K562 (cell line): ENCODE results near the gene GRK1. TPM values are rescaled to one million over a fixed set of nuclear protein-coding genes. Genes with fewer than 3 reads are reported as not detected.

Experiments used
- ATAC-seq: fragments of 200-7000 bp; cut with Tn5 transposase; 3 replicates; pipeline ENCODE4 v1.9.1; 2020; ENCODE audit warnings: moderate library complexity
- BruUV-seq: library from RNA; stranded (reverse); fragments of 400-500 nt; replicated peaks from 2 replicates; lab custom pipeline; 2021; lab: Mats Ljungman, UMichigan
- CTCF ChIA-PET: fragments of 300-600 bp; formaldehyde crosslinking; extraction: SDS; loops from one replicate; lab custom pipeline; 2021; ENCODE audit warnings: low intra/inter-chr PET ratio; lab: Yijun Ruan, JAX
- POLR2A ChIA-PET: fragments of 300-600, 350-650 bp; sonication (Branson Sonifier 250); formaldehyde crosslinking; extraction: SDS; loops from one replicate; lab custom pipeline; 2021; ENCODE audit warnings: antibody characterized with exemption, inconsistent platforms; lab: Yijun Ruan, JAX
- DNase-seq, 4 experiments: peaks; one replicate each; pipeline versions ENCODE4 v3.0.0 to v3.0.0-alpha.2; 2011 to 2018; ENCODE audit warnings: low spot score in 3 of 4, mixed read lengths in 3 of 4; ENCODE audit errors: extremely low read depth in 1 of 4
- FAIRE-seq: peaks from 2 replicates; lab custom pipeline; 2011; peaks lifted over from hg19 to GRCh38; lab: Jason Lieb, UNC
- H2AFZ ChIP-seq: 2 replicates; pipeline ENCODE4 v1.6.0; 2011; ENCODE audit warnings: low read depth, low read length, control low read depth, inconsistent platforms
- H3K27ac ChIP-seq: fragments of 200-600 bp; 3 replicates; pipeline ENCODE4 v1.8.0; 2011; ENCODE audit warnings: low read depth, mild to moderate bottlenecking, control low read depth, inconsistent platforms, low read length, moderate library complexity, mixed read lengths; ENCODE audit errors: extremely low read depth
- H3K27me3 ChIP-seq, 2 experiments: fragments of 300-600 bp in 1 of 2; 2 replicates in 1 of 2; 3 replicates in 1 of 2; pipeline versions ENCODE4 v1.6.0 to v1.8.0; 2011; ENCODE audit warnings: inconsistent platforms in 2 of 2, low read length in 2 of 2, mild to moderate bottlenecking in 1 of 2, mixed read lengths in 1 of 2, moderate library complexity in 1 of 2; ENCODE audit not compliant: control insufficient read depth in 2 of 2, insufficient read depth in 2 of 2
- H3K36me3 ChIP-seq: fragments of 300-600 bp; 3 replicates; pipeline ENCODE4 v1.8.0; 2011; ENCODE audit warnings: mild to moderate bottlenecking, low read length, inconsistent platforms; ENCODE audit not compliant: control insufficient read depth, insufficient read depth
- H3K4me1 ChIP-seq, 2 experiments: fragments of 200-600 bp in 1 of 2; replicated peaks in 1 of 2; 2 replicates in 1 of 2; 3 replicates in 1 of 2; pipeline versions ENCODE4 v1.5.1 to v1.8.0; 2011; ENCODE audit warnings: inconsistent platforms in 2 of 2, low read length in 2 of 2, mild to moderate bottlenecking in 1 of 2, mixed read lengths in 1 of 2, moderate library complexity in 1 of 2; ENCODE audit not compliant: control insufficient read depth in 2 of 2, insufficient read depth in 2 of 2
- H3K4me2 ChIP-seq: 2 replicates; pipeline ENCODE4 v1.6.1; 2011; ENCODE audit warnings: low read length, control low read depth, inconsistent platforms, mixed read lengths; ENCODE audit not compliant: insufficient read depth
- H3K4me3 ChIP-seq: fragments of 200-600 bp; sonication (generic), shearing (Covaris generic); 2 replicates; pipeline ENCODE4 v1.5.1; 2016; ENCODE audit warnings: control low read depth, inconsistent platforms
- H3K79me2 ChIP-seq: fragments of 200-600 bp; 3 replicates; pipeline ENCODE4 v1.8.0; 2011; ENCODE audit warnings: low read length, inconsistent platforms; ENCODE audit not compliant: control insufficient read depth, insufficient read depth
- H3K9ac ChIP-seq, 2 experiments: 2 replicates each; pipeline versions ENCODE4 v1.6.0 to v1.6.1; 2011; ENCODE audit warnings: low read depth in 2 of 2, low read length in 2 of 2, control low read depth in 1 of 2, inconsistent platforms in 1 of 2, mild to moderate bottlenecking in 1 of 2, mixed read lengths in 1 of 2; ENCODE audit not compliant: insufficient read depth in 1 of 2
- H3K9me1 ChIP-seq: one replicate; pipeline ENCODE4 v1.6.0; 2011; ENCODE audit warnings: inconsistent platforms, mild to moderate bottlenecking, low read length, moderate library complexity; ENCODE audit not compliant: control insufficient read depth, insufficient read depth
- H3K9me3 ChIP-seq: replicated peaks from 2 replicates; pipeline ENCODE4 v1.5.1; 2011; ENCODE audit warnings: low read depth, low read length, inconsistent platforms; ENCODE audit not compliant: control insufficient read depth, insufficient read depth
- H4K20me1 ChIP-seq: replicated peaks from 2 replicates; pipeline ENCODE4 v1.6.1; 2011; ENCODE audit warnings: low read length, inconsistent platforms, mixed read lengths; ENCODE audit not compliant: control insufficient read depth, insufficient read depth
- CBFB ChIP-seq: sonication (generic); formaldehyde crosslinking; IDR thresholded peaks from 2 replicates; pipeline ENCODE4 v1.4.0; 2020; ENCODE audit warnings: mild to moderate bottlenecking, missing genetic modification reagents
- CSDE1 ChIP-seq, 2 experiments: fragments of 450-650 bp; IDR thresholded peaks; 2 replicates each; pipeline ENCODE4 v1.6.1; 2016; ENCODE audit warnings: mild to moderate bottlenecking in 1 of 2
- CTBP1 ChIP-seq: fragments of 450-650 bp; IDR thresholded peaks from 2 replicates; pipeline ENCODE4 v1.6.1; 2016; ENCODE audit warnings: borderline replicate concordance
- FOXA1 ChIP-seq: fragments of 450-650 bp; IDR thresholded peaks from 2 replicates; pipeline ENCODE4 v1.6.1; 2016; ENCODE audit warnings: mild to moderate bottlenecking, borderline replicate concordance
- FOXJ3 ChIP-seq: sonication (generic); formaldehyde crosslinking; IDR thresholded peaks from 2 replicates; pipeline ENCODE4 v1.4.0; 2020; ENCODE audit warnings: mild to moderate bottlenecking, missing genetic modification reagents
- IRF1 ChIP-seq: sonication (generic); formaldehyde crosslinking; IDR thresholded peaks from 2 replicates; pipeline ENCODE4 v1.8.0; 2022; ENCODE audit warnings: missing genetic modification reagents, mild to moderate bottlenecking, borderline replicate concordance
- MAFF ChIP-seq: IDR thresholded peaks from 2 replicates; pipeline ENCODE4 v1.6.1; 2012; ENCODE audit warnings: low read length, improper control_type of control experiment
- NKRF ChIP-seq: fragments of 450-650 bp; IDR thresholded peaks from 2 replicates; pipeline ENCODE4 v1.6.1; 2016; ENCODE audit warnings: borderline replicate concordance
- TAF15 ChIP-seq: fragments of 200-400 bp; formaldehyde crosslinking; IDR thresholded peaks from 2 replicates; pipeline ENCODE4 v1.6.1; 2017; ENCODE audit warnings: mild to moderate bottlenecking, low read depth, low read length, moderate library complexity
- THRAP3 ChIP-seq: fragments of 450-650 bp; IDR thresholded peaks from 2 replicates; pipeline ENCODE4 v1.6.1; 2016; ENCODE audit warnings: mild to moderate bottlenecking, inconsistent platforms, borderline replicate concordance
- ZKSCAN1 ChIP-seq: fragments of 150-350 bp; IDR thresholded peaks from 2 replicates; pipeline ENCODE4 v1.6.1; 2016; ENCODE audit warnings: low read depth, low read length
- ZNF561 ChIP-seq: fragments of 450-650 bp; formaldehyde crosslinking; conservative IDR thresholded peaks from 2 replicates; pipeline ENCODE4 v1.4.0; 2020; ENCODE audit warnings: mild to moderate bottlenecking, moderate library complexity
- ZNF584 ChIP-seq: fragments of 200-800 bp; sonication (Bioruptor generic); IDR thresholded peaks from 2 replicates; pipeline ENCODE4 v1.6.1; 2016; ENCODE audit warnings: low read depth, mild to moderate bottlenecking, missing genetic modification characterization, missing compliant biosample characterization
- WGBS: fragments of 100-300 bp; shearing (Covaris generic); methylation state at CpG from one replicate; pipeline ENCODE4 v1.1.6; 2016; ENCODE audit warnings: low coverage, mixed read lengths; ENCODE audit not compliant: insufficient coverage; ENCODE audit errors: missing lambda C conversion rate; 5-methylcytosine and 5-hydroxymethylcytosine counted together
- in situ Hi-C: fragments of 300-500 bp; cut with MboI; formaldehyde crosslinking; loops from 4 replicates; pipeline ENCODE4 v1.15.0; 2018; ENCODE audit warnings: inconsistent platforms, mixed read lengths
- intact Hi-C: fragments of 100-400 bp; cut with micrococcal nuclease; formaldehyde crosslinking; loops from 2 replicates; pipeline ENCODE4 v1.14.2; 2022
- polyA plus RNA-seq, 8 experiments: library from polyadenylated mRNA; depleted of rRNA in 4 of 8; stranded (reverse) in 5 of 8; unstranded in 3 of 8; fragments of >200 nt; fragmentation: Nextera tagmentation in 2 of 8; fragmentation: Illumina TruSeq in 1 of 8; extraction: Ambion mirVana in 2 of 8; extraction: Trizol in 1 of 8; gene quantifications; 2 replicates each; pipeline versions ENCODE4 v1.2.1 to v1.2.3, GENCODE V29; 2011 to 2014; ENCODE audit warnings: inconsistent platforms in 1 of 8, missing spikeins in 1 of 8
- total RNA-seq, 7 experiments: library from RNA; depleted of rRNA in 6 of 7; stranded (reverse); fragments of >200 nt in 6 of 7; fragmentation: Illumina TruSeq in 2 of 7; extraction: Trizol in 2 of 7; gene quantifications; 2 replicates each; pipeline versions ENCODE4 v1.2.1 to v1.2.3, GENCODE V29; 2011 to 2021; ENCODE audit warnings: low replicate concordance in 1 of 7
- TF ChIP-seq, protein P1 (sequence below): IDR thresholded peaks from 3 replicates; pipeline ENCODE4 v1.6.1; 2011; ENCODE audit warnings: borderline replicate concordance, mild to moderate bottlenecking, moderate library complexity; ENCODE audit not compliant: insufficient read length; ENCODE audit errors: extremely low read depth

Gene GRK1
- total and polyA plus RNA-seq, 9 of the 15 experiments (the other 6 are each of a cell fraction or from before 2014, with no cell fraction given), result 0.09 TPM; not detected in 8

DNA sequence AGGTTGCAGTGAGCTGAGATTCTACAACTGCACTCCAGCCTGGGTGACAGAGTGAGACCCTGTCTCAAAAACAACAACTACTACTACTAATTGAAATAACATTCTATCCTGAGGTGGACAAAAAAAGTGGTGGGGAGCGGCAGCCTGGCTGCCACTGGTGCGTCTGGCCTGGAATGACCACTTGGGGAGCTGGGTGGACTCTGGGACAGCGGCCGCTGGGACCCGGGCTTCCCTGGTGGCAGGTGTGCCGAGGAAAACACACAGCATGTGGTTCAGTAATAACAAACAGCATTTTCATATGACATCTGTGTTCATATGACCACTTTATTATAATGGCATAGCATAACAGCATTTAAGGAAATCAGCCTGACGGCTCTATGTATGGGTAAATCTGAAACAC lies 48.6 kb upstream of the GRK1 start:
- Histone ChIP-seq H3K4me3 (no peak overlapping the region), H3K4me2 (no peak overlapping the region), H3K9me3 (no peaks in the 10 kb centered on the region), H3K79me2 (peaks cover 71% of the 10 kb centered on the region), H2AFZ (no peak overlapping the region), H3K27me3 (no peaks in the 10 kb centered on the region), H3K36me3 (peaks cover 67% of the 10 kb centered on the region; the same call in 2 of the 3 replicates), H4K20me1 (no peaks in the 10 kb centered on the region; the same call in none of the 2 replicates), H3K9ac (no peak overlapping the region), H3K27ac (no peak overlapping the region), H3K4me1 (peaks cover 0 to 9% of the 10 kb centered on the region in 2 experiments; a peak in 2 of 5 replicates)
- POLR2A ChIA-PET, result no interaction called here
- DNase-seq (no peak), FAIRE-seq (no peak)
- 96% methylated on average over 7 of the region's 7 CpGs for WGBS
- intact Hi-C loops, result no loop called here
- CTCF ChIA-PET, result no interaction called here
- in situ Hi-C loops, result no loop called here
- no TSS peak for BruUV-seq
- no peak for TF ChIP-seq FOXJ3 (CRISPR knock-in tag)
- TF ChIP-seq CTBP1, result no peak
- no peak for TF ChIP-seq NKRF
- TF ChIP-seq FOXA1, result no peak
- no peak for TF ChIP-seq IRF1 (CRISPR knock-in tag)
- TF ChIP-seq ZNF584, result no peak
- TF ChIP-seq, protein P1, sequence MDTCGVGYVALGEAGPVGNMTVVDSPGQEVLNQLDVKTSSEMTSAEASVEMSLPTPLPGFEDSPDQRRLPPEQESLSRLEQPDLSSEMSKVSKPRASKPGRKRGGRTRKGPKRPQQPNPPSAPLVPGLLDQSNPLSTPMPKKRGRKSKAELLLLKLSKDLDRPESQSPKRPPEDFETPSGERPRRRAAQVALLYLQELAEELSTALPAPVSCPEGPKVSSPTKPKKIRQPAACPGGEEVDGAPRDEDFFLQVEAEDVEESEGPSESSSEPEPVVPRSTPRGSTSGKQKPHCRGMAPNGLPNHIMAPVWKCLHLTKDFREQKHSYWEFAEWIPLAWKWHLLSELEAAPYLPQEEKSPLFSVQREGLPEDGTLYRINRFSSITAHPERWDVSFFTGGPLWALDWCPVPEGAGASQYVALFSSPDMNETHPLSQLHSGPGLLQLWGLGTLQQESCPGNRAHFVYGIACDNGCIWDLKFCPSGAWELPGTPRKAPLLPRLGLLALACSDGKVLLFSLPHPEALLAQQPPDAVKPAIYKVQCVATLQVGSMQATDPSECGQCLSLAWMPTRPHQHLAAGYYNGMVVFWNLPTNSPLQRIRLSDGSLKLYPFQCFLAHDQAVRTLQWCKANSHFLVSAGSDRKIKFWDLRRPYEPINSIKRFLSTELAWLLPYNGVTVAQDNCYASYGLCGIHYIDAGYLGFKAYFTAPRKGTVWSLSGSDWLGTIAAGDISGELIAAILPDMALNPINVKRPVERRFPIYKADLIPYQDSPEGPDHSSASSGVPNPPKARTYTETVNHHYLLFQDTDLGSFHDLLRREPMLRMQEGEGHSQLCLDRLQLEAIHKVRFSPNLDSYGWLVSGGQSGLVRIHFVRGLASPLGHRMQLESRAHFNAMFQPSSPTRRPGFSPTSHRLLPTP, result no peak
- no peak for TF ChIP-seq MAFF
- no peak for TF ChIP-seq CBFB (CRISPR knock-in tag)
- no peak for TF ChIP-seq ZKSCAN1
- no peak for TF ChIP-seq CSDE1 (IDR thresholded peaks at IDR 0.05)
- no peak for TF ChIP-seq THRAP3
- TF ChIP-seq TAF15, result no peak
- no peak for TF ChIP-seq ZNF561
- TF ChIP-seq, all 486 proteins: peak for 0
- ATAC-seq, result no peak
- no peaks in the 10 kb centered on the region for H3K9me1 ChIP-seq
